ENCODE data around the gene CAMK2B.

GRCh38 chr7:44275146-44275545, 50.2 kb downstream of the CAMK2B start:
- no peak for TF ChIP-seq CTCF (IDR thresholded peaks at IDR 0.05)
- TF ChIP-seq POLR2A (IDR thresholded peaks at IDR 0.05), result no peak
